HepG2 (cell line): ENCODE results near the gene LAIR1. TPM values are rescaled to one million over a fixed set of nuclear protein-coding genes. Genes with fewer than 3 reads are reported as not detected.

ENCODE experiments used
- ATAC-seq: fragments of 200-7000 bp; cut with Tn5 transposase; 3 replicates; pipeline ENCODE4 v1.9.1; 2020; ENCODE audit warnings: mild to moderate bottlenecking, moderate library complexity
- BruUV-seq: library from RNA; stranded (reverse); fragments of 400-500 nt; replicated peaks from 2 replicates; lab custom pipeline; 2021; lab: Mats Ljungman, UMichigan
- CTCF ChIA-PET: fragments of 300-600 bp; formaldehyde crosslinking; extraction: SDS; loops from one replicate; lab custom pipeline; 2021; ENCODE audit warnings: low total read pairs, inconsistent platforms, low intra/inter-chr PET ratio; lab: Yijun Ruan, JAX
- POLR2A ChIA-PET: fragments of 350-600 bp; sonication (Branson Sonifier 250); formaldehyde crosslinking; loops from one replicate; lab custom pipeline; 2020; ENCODE audit warnings: antibody characterized with exemption, inconsistent platforms; lab: Yijun Ruan, JAX
- DNase-seq: peaks from one replicate; pipeline ENCODE4 v3.0.0-alpha.2; 2015; ENCODE audit warnings: low spot score
- FAIRE-seq: peaks from 3 replicates; lab custom pipeline; 2011; peaks lifted over from hg19 to GRCh38; lab: Jason Lieb, UNC
- H2AFZ ChIP-seq: one replicate; pipeline ENCODE4 v1.6.1; 2011; ENCODE audit warnings: low read length, inconsistent platforms
- H3K27ac ChIP-seq: fragments of 300-600 bp; 3 replicates; pipeline ENCODE4 v1.8.0; 2011; ENCODE audit warnings: mixed run types, mild to moderate bottlenecking, mixed read lengths, low read length, inconsistent platforms; ENCODE audit not compliant: insufficient read depth; ENCODE audit errors: extremely low read length
- H3K27me3 ChIP-seq, 2 experiments: fragments of 200-600 bp in 1 of 2; 2 replicates in 1 of 2; 3 replicates in 1 of 2; pipeline versions ENCODE4 v1.6.0 to v1.8.0; 2011; ENCODE audit warnings: low read length in 2 of 2, mild to moderate bottlenecking in 2 of 2, moderate library complexity in 2 of 2, inconsistent platforms in 1 of 2; ENCODE audit not compliant: insufficient read depth in 2 of 2, control insufficient read depth in 1 of 2
- H3K36me3 ChIP-seq, 2 experiments: fragments of 200-600 bp in 1 of 2; replicated peaks in 1 of 2; 2 replicates in 1 of 2; 3 replicates in 1 of 2; pipeline versions ENCODE4 v1.5.1 to v1.8.0; 2011; ENCODE audit warnings: low read length in 2 of 2, inconsistent platforms in 1 of 2; ENCODE audit not compliant: insufficient read depth in 2 of 2, control insufficient read depth in 1 of 2
- H3K4me1 ChIP-seq: 2 replicates; pipeline ENCODE4 v1.5.1; 2012; ENCODE audit warnings: low read length, inconsistent platforms; ENCODE audit not compliant: insufficient read depth
- H3K4me2 ChIP-seq: 2 replicates; pipeline ENCODE4 v1.6.0; 2011; ENCODE audit warnings: low read depth, low read length, inconsistent platforms
- H3K4me3 ChIP-seq, 3 experiments: fragments of 200-600 bp in 1 of 3; sonication (generic), shearing (Covaris generic) in 1 of 3; replicated peaks in 1 of 3; 2 replicates each; pipeline ENCODE4 v1.5.1; 2011 to 2016; ENCODE audit warnings: low read length in 3 of 3, inconsistent platforms in 2 of 3, low read depth in 2 of 3, mild to moderate bottlenecking in 2 of 3, control low read depth in 1 of 3, mixed read lengths in 1 of 3; ENCODE audit not compliant: insufficient read depth in 1 of 3
- H3K79me2 ChIP-seq: one replicate; pipeline ENCODE4 v1.6.1; 2011; ENCODE audit warnings: low read length, inconsistent platforms; ENCODE audit not compliant: insufficient read depth
- H3K9ac ChIP-seq: 2 replicates; pipeline ENCODE4 v1.6.0; 2011; ENCODE audit warnings: mild to moderate bottlenecking, low read depth, low read length, inconsistent platforms; ENCODE audit not compliant: insufficient read depth
- H3K9me3 ChIP-seq: 2 replicates; pipeline ENCODE4 v1.5.1; 2012; ENCODE audit warnings: mild to moderate bottlenecking, low read length
- H4K20me1 ChIP-seq: 2 replicates; pipeline ENCODE4 v1.6.0; 2011; ENCODE audit warnings: inconsistent platforms, mild to moderate bottlenecking, low read length, moderate library complexity; ENCODE audit not compliant: insufficient read depth
- GPN1 ChIP-seq: sonication (generic); formaldehyde crosslinking; IDR thresholded peaks from 2 replicates; pipeline ENCODE4 v1.5.1; 2020; ENCODE audit warnings: missing genetic modification reagents, borderline replicate concordance
- KDM5A ChIP-seq: fragments of 200-600 bp; sonication (generic); IDR thresholded peaks from 2 replicates; pipeline ENCODE4 v1.7.0; 2018; ENCODE audit warnings: antibody characterized with exemption, mild to moderate bottlenecking, low read length, borderline replicate concordance
- MXD4 ChIP-seq: IDR thresholded peaks from 2 replicates; pipeline ENCODE4 v1.6.1; 2016; ENCODE audit warnings: mild to moderate bottlenecking, missing biosample characterization, missing genetic modification reagents
- NONO ChIP-seq, 2 experiments: fragments of 450-650 bp in 1 of 2; sonication (generic) in 1 of 2; formaldehyde crosslinking in 1 of 2; IDR thresholded peaks in 1 of 2; conservative IDR thresholded peaks in 1 of 2; 2 replicates each; pipeline versions ENCODE4 v1.6.1 to v1.8.0; 2017 to 2022; ENCODE audit warnings: mild to moderate bottlenecking in 1 of 2, missing genetic modification reagents in 1 of 2, moderate library complexity in 1 of 2
- POLR2A ChIP-seq, 2 experiments: IDR thresholded peaks; 2 replicates each; pipeline ENCODE4 v1.6.1; 2011; ENCODE audit warnings: low read depth in 2 of 2, low read length in 2 of 2, mild to moderate bottlenecking in 1 of 2, moderate library complexity in 1 of 2; ENCODE audit not compliant: insufficient read depth in 1 of 2
- POLR2AphosphoS2 ChIP-seq: IDR thresholded peaks from 2 replicates; pipeline ENCODE4 v1.6.1; 2011; ENCODE audit warnings: low read depth, low read length, improper control_type of control experiment
- RFXANK ChIP-seq: IDR thresholded peaks from 2 replicates; pipeline ENCODE4 v1.6.1; 2016
- ZBTB7B ChIP-seq: sonication (generic); formaldehyde crosslinking; IDR thresholded peaks from 2 replicates; pipeline ENCODE4 v1.4.0; 2020; ENCODE audit warnings: missing genetic modification reagents
- ZNF34 ChIP-seq: sonication (generic); formaldehyde crosslinking; IDR thresholded peaks from 2 replicates; pipeline ENCODE4 v1.4.0; 2020; ENCODE audit warnings: mild to moderate bottlenecking, missing genetic modification reagents, borderline replicate concordance
- ZNF496 ChIP-seq: sonication (generic); formaldehyde crosslinking; IDR thresholded peaks from 2 replicates; pipeline ENCODE4 v1.8.1; 2023; ENCODE audit warnings: mild to moderate bottlenecking, moderate library complexity, missing genetic modification reagents; ENCODE audit not compliant: insufficient replicate concordance
- ZNF607 ChIP-seq: sonication (generic); formaldehyde crosslinking; IDR thresholded peaks from 2 replicates; pipeline ENCODE4 v1.5.1; 2020; ENCODE audit warnings: missing genetic modification reagents, mild to moderate bottlenecking, borderline replicate concordance
- WGBS: methylation state at CpG from one replicate; pipeline ENCODE4 v1.1.6; 2017; ENCODE audit warnings: low lambda C conversion rate; 5-methylcytosine and 5-hydroxymethylcytosine counted together
- in situ Hi-C: cut with HindIII; loops from 2 replicates; pipeline ENCODE4 v1.10.0; 2017; ENCODE audit warnings: low pct_unique_long_range_greater_than_20kb; ENCODE audit not compliant: extremely low pct_ligation_motif_present
- intact Hi-C: fragments of 100-400 bp; cut with micrococcal nuclease; formaldehyde crosslinking; loops from one replicate; pipeline ENCODE4 v1.10.0; 2022; ENCODE audit not compliant: unreplicated experiment
- polyA plus RNA-seq, 8 experiments: library from polyadenylated mRNA; depleted of rRNA in 3 of 8; stranded (reverse) in 7 of 8; unstranded in 1 of 8; fragments of >200 nt; fragmentation: Illumina TruSeq in 4 of 8; extraction: Trizol in 4 of 8; gene quantifications; 2 replicates each; pipeline versions ENCODE4 v1.2.1 to v1.2.3, GENCODE V29; 2011 to 2016; ENCODE audit warnings: low read depth in 4 of 8, missing spikeins in 1 of 8, mixed read lengths in 1 of 8; ENCODE audit not compliant: insufficient read depth in 1 of 8
- total RNA-seq, 5 experiments: library from RNA; depleted of rRNA; stranded (reverse); fragments of >200 nt; fragmentation: Illumina TruSeq; extraction: Trizol; gene quantifications; 2 replicates each; pipeline ENCODE4 v1.2.3, GENCODE V29; 2016; ENCODE audit warnings: low read depth in 1 of 5
- TF ChIP-seq, protein P1 (sequence below): fragments of 450-650 bp; IDR thresholded peaks from 2 replicates; pipeline ENCODE4 v1.6.1; 2017; ENCODE audit warnings: mild to moderate bottlenecking
- TF ChIP-seq, protein P2 (sequence below): IDR thresholded peaks from 2 replicates; pipeline ENCODE4 v1.6.1; 2012; ENCODE audit warnings: inconsistent platforms

Gene LAIR1
- total and polyA plus RNA-seq, 2 of the 13 experiments (the other 11 are each of a cell fraction or from before 2014, with no cell fraction given) = 0.75 to 1.2 TPM

DNA sequence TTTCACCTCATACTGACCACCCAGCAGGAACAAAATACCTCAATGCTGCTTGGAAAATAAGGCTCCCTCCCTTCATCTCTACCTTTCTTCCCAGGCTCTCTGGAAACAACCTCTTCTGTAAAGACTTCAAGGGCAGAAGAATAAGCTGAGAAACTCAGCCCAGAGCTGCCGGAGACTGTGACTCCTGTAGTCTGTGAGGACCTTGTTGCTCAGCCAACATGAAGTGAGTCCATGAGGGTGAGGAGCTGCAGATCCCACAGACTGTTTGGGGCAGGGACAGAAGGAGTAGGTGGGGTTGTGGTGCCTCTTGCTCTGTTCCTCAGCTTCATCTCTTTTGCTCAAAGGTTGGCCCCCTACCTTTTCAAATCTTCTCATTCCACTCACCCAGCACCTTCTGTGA, 59.6 kb downstream of the LAIR1 start (continued):
- TF ChIP-seq, protein P1, sequence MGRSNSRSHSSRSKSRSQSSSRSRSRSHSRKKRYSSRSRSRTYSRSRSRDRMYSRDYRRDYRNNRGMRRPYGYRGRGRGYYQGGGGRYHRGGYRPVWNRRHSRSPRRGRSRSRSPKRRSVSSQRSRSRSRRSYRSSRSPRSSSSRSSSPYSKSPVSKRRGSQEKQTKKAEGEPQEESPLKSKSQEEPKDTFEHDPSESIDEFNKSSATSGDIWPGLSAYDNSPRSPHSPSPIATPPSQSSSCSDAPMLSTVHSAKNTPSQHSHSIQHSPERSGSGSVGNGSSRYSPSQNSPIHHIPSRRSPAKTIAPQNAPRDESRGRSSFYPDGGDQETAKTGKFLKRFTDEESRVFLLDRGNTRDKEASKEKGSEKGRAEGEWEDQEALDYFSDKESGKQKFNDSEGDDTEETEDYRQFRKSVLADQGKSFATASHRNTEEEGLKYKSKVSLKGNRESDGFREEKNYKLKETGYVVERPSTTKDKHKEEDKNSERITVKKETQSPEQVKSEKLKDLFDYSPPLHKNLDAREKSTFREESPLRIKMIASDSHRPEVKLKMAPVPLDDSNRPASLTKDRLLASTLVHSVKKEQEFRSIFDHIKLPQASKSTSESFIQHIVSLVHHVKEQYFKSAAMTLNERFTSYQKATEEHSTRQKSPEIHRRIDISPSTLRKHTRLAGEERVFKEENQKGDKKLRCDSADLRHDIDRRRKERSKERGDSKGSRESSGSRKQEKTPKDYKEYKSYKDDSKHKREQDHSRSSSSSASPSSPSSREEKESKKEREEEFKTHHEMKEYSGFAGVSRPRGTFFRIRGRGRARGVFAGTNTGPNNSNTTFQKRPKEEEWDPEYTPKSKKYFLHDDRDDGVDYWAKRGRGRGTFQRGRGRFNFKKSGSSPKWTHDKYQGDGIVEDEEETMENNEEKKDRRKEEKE = no peak
- TF ChIP-seq KDM5A (no peak), NONO (IDR thresholded peaks at IDR 0.05) (no peak), NONO (CRISPR knock-in tag; conservative IDR thresholded peaks at IDR 0.05) (no peak), RFXANK (CRISPR knock-in tag) (no peak), POLR2A (IDR thresholded peaks at IDR 0.05; ENCODE audit: insufficient read depth in 1 of 2, low read depth in 2 of 2, low read length in 2 of 2) (no peak), ZNF496 (no peak), ZBTB7B (CRISPR knock-in tag) (no peak), ZNF34 (CRISPR knock-in tag) (no peak)
- TF ChIP-seq, protein P2, sequence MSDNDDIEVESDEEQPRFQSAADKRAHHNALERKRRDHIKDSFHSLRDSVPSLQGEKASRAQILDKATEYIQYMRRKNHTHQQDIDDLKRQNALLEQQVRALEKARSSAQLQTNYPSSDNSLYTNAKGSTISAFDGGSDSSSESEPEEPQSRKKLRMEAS = no peak
- TF ChIP-seq, all 625 proteins: peak for 0

DNA sequence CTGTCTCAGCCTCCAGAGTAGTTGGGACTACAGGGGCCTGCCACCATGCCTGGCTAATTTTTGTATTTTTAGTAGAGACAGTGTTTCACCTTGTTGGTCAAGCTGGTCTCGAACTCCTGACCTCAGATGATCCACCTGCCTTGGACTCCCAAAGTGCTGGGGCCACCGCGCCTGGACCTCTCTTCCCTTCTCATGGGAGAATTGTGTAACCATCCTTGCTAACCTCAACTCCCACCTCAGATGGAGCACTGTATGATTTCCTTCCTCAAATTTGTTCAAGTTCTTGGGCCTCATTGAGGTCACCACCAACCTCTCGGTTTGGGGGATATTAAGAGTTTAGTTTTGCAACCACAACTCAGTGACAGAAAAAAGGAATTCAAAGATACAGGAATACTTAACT, 62.5 kb downstream of the LAIR1 start:
- no peak overlapping the region for H3K27ac ChIP-seq
- no TSS peak for BruUV-seq
- no peaks in the 10 kb centered on the region for H3K79me2 ChIP-seq
- H3K4me1 ChIP-seq = no peaks in the 10 kb centered on the region
- ATAC-seq = no peak
- ChIA-PET CTCF (no interaction called here), POLR2A (no interaction called here)
- H3K9ac ChIP-seq = no peak overlapping the region
- H3K9me3 ChIP-seq = no peaks in the 10 kb centered on the region
- peaks cover 0 to 22% of the 10 kb centered on the region in 2 experiments; a peak in 3 of 5 replicates for H3K27me3 ChIP-seq
- H2AFZ ChIP-seq = no peak overlapping the region
- no peak overlapping the region for H3K4me3 ChIP-seq
- 43% methylated on average over 4 of the region's 4 CpGs for WGBS
- no peaks in the 10 kb centered on the region for H4K20me1 ChIP-seq
- no peak for DNase-seq
- intact Hi-C loops = no loop called here
- no peaks in the 10 kb centered on the region for H3K36me3 ChIP-seq
- FAIRE-seq = no peak
- H3K4me2 ChIP-seq = no peak overlapping the region
- in situ Hi-C loops = no loop called here
- TF ChIP-seq POLR2AphosphoS2 (no peak), MXD4 (CRISPR knock-in tag) (no peak), ZNF607 (CRISPR knock-in tag) (no peak), GPN1 (CRISPR knock-in tag) (no peak)

Other genes with a start within 250 kb of the LAIR1 start
- 10.7 and 13.5 TPM in 2 replicates for gene TFPT, start 249.3 kb downstream of the LAIR1 start, total RNA-seq (2016; rRNA removed; fragmentation: Illumina TruSeq; extraction: Trizol)
- 8.4 and 8.6 TPM in 2 replicates for gene TFPT, start 249.3 kb downstream of the LAIR1 start, polyA plus RNA-seq (2011; rRNA removed)
- 63.8 and 68.9 TPM in 2 replicates for gene PRPF31, start 249.2 kb downstream of the LAIR1 start, total RNA-seq (2016; rRNA removed; fragmentation: Illumina TruSeq; extraction: Trizol)
- 23.8 and 29.5 TPM in 2 replicates for gene PRPF31, start 249.2 kb downstream of the LAIR1 start, polyA plus RNA-seq (2011; rRNA removed)
- gene CNOT3, start 227.2 kb downstream of the LAIR1 start, total RNA-seq (2016; rRNA removed; fragmentation: Illumina TruSeq; extraction: Trizol) = 5.8 and 7.6 TPM in 2 replicates
- 4.3 and 4.9 TPM in 2 replicates for gene CNOT3, start 227.2 kb downstream of the LAIR1 start, polyA plus RNA-seq (2011; rRNA removed)
- 3.8 and 4.0 TPM in 2 replicates for gene LENG1, start 205.2 kb downstream of the LAIR1 start, total RNA-seq (2016; rRNA removed; fragmentation: Illumina TruSeq; extraction: Trizol)
- gene LENG1, start 205.2 kb downstream of the LAIR1 start, polyA plus RNA-seq (2011; rRNA removed) = 1.8 and 2.0 TPM in 2 replicates
- 0.24 TPM in 1 of 2 replicates, not detected in the other for gene TMC4, start 191.8 kb downstream of the LAIR1 start, total RNA-seq (2016; rRNA removed; fragmentation: Illumina TruSeq; extraction: Trizol)
- 0.13 and 0.35 TPM in 2 replicates for gene TMC4, start 191.8 kb downstream of the LAIR1 start, polyA plus RNA-seq (2011; rRNA removed)
- 9.0 and 22.2 TPM in 2 replicates for gene MBOAT7, start 175.4 kb downstream of the LAIR1 start, total RNA-seq (2016; rRNA removed; fragmentation: Illumina TruSeq; extraction: Trizol)
- gene MBOAT7, start 175.4 kb downstream of the LAIR1 start, polyA plus RNA-seq (2011; rRNA removed) = 25.5 and 42.2 TPM in 2 replicates
- gene TSEN34, start 173.6 kb downstream of the LAIR1 start, total RNA-seq (2016; rRNA removed; fragmentation: Illumina TruSeq; extraction: Trizol) = 64.8 and 65.4 TPM in 2 replicates
- 55.1 and 62.6 TPM in 2 replicates for gene TSEN34, start 173.6 kb downstream of the LAIR1 start, polyA plus RNA-seq (2011; rRNA removed)
- gene RPS9, start 164.1 kb downstream of the LAIR1 start, total RNA-seq (2016; rRNA removed; fragmentation: Illumina TruSeq; extraction: Trizol) = 1,411 and 1,450 TPM in 2 replicates
- gene RPS9, start 164.1 kb downstream of the LAIR1 start, polyA plus RNA-seq (2011; rRNA removed) = 2,903 and 3,161 TPM in 2 replicates
- not detected in 2 replicates for gene LILRB3, start 141.9 kb downstream of the LAIR1 start, total RNA-seq (2016; rRNA removed; fragmentation: Illumina TruSeq; extraction: Trizol)
- 0.10 and 0.22 TPM in 2 replicates for gene LILRB3, start 141.9 kb downstream of the LAIR1 start, polyA plus RNA-seq (2011; rRNA removed)
- gene LILRA6, start 122.1 kb downstream of the LAIR1 start, total RNA-seq (2016; rRNA removed; fragmentation: Illumina TruSeq; extraction: Trizol) = not detected in 2 replicates
- gene LILRA6, start 122.1 kb downstream of the LAIR1 start, polyA plus RNA-seq (2011; rRNA removed) = not detected in 2 replicates
- gene LILRB5, start 107.7 kb downstream of the LAIR1 start, total RNA-seq (2016; rRNA removed; fragmentation: Illumina TruSeq; extraction: Trizol) = not detected in 2 replicates
- gene LILRB5, start 107.7 kb downstream of the LAIR1 start, polyA plus RNA-seq (2011; rRNA removed) = not detected in 2 replicates
- not detected in 2 replicates for gene LILRB2, start 83.8 kb downstream of the LAIR1 start, total RNA-seq (2016; rRNA removed; fragmentation: Illumina TruSeq; extraction: Trizol)
- not detected in 2 replicates for gene LILRB2, start 83.8 kb downstream of the LAIR1 start, polyA plus RNA-seq (2011; rRNA removed)
- gene LILRA5, start 51.8 kb downstream of the LAIR1 start, total RNA-seq (2016; rRNA removed; fragmentation: Illumina TruSeq; extraction: Trizol) = not detected in 2 replicates
- gene LILRA5, start 51.8 kb downstream of the LAIR1 start, polyA plus RNA-seq (2011; rRNA removed) = not detected in 2 replicates
- gene LILRA4, start 25.8 kb downstream of the LAIR1 start, total RNA-seq (2016; rRNA removed; fragmentation: Illumina TruSeq; extraction: Trizol) = not detected in 2 replicates
- gene LILRA4, start 25.8 kb downstream of the LAIR1 start, polyA plus RNA-seq (2011; rRNA removed) = 0.07 and 0.72 TPM in 2 replicates
- gene TTYH1, start 50.5 kb upstream of the LAIR1 start, total RNA-seq (2016; rRNA removed; fragmentation: Illumina TruSeq; extraction: Trizol) = 10.6 and 19.9 TPM in 2 replicates
- 6.9 and 8.9 TPM in 2 replicates for gene TTYH1, start 50.5 kb upstream of the LAIR1 start, polyA plus RNA-seq (2011; rRNA removed)
- 5.8 and 14.3 TPM in 2 replicates for gene LENG8, start 84.3 kb upstream of the LAIR1 start, total RNA-seq (2016; rRNA removed; fragmentation: Illumina TruSeq; extraction: Trizol)
- 38.3 and 41.9 TPM in 2 replicates for gene LENG8, start 84.3 kb upstream of the LAIR1 start, polyA plus RNA-seq (2011; rRNA removed)
- gene LENG9, start 98.8 kb upstream of the LAIR1 start, total RNA-seq (2016; rRNA removed; fragmentation: Illumina TruSeq; extraction: Trizol) = 1.5 and 2.9 TPM in 2 replicates
- 0.75 and 1.2 TPM in 2 replicates for gene LENG9, start 98.8 kb upstream of the LAIR1 start, polyA plus RNA-seq (2011; rRNA removed)
- gene CDC42EP5, start 108.4 kb upstream of the LAIR1 start, total RNA-seq (2016; rRNA removed; fragmentation: Illumina TruSeq; extraction: Trizol) = 0.83 and 1.6 TPM in 2 replicates
- 0.34 and 0.41 TPM in 2 replicates for gene CDC42EP5, start 108.4 kb upstream of the LAIR1 start, polyA plus RNA-seq (2011; rRNA removed)
- 0.76 and 1.3 TPM in 2 replicates for gene LAIR2, start 137.9 kb upstream of the LAIR1 start, total RNA-seq (2016; rRNA removed; fragmentation: Illumina TruSeq; extraction: Trizol)
- 1.9 and 3.6 TPM in 2 replicates for gene LAIR2, start 137.9 kb upstream of the LAIR1 start, polyA plus RNA-seq (2011; rRNA removed)
- gene LILRA2, start 208.9 kb upstream of the LAIR1 start, total RNA-seq (2016; rRNA removed; fragmentation: Illumina TruSeq; extraction: Trizol) = not detected in 2 replicates
- 0.53 and 1.1 TPM in 2 replicates for gene LILRA2, start 208.9 kb upstream of the LAIR1 start, polyA plus RNA-seq (2011; rRNA removed)
- gene LILRA1, start 228.7 kb upstream of the LAIR1 start, total RNA-seq (2016; rRNA removed; fragmentation: Illumina TruSeq; extraction: Trizol) = not detected in 2 replicates
- gene LILRA1, start 228.7 kb upstream of the LAIR1 start, polyA plus RNA-seq (2011; rRNA removed) = not detected in 2 replicates